SK-N-DZ (cell line): Measurements from ENCODE around the gene VCP.

Experiments used
- DNase-seq: peaks from one replicate; pipeline ENCODE4 v3.0.0-alpha.2; 2015; ENCODE audit warnings: low spot score

The VCP gene

DNA sequence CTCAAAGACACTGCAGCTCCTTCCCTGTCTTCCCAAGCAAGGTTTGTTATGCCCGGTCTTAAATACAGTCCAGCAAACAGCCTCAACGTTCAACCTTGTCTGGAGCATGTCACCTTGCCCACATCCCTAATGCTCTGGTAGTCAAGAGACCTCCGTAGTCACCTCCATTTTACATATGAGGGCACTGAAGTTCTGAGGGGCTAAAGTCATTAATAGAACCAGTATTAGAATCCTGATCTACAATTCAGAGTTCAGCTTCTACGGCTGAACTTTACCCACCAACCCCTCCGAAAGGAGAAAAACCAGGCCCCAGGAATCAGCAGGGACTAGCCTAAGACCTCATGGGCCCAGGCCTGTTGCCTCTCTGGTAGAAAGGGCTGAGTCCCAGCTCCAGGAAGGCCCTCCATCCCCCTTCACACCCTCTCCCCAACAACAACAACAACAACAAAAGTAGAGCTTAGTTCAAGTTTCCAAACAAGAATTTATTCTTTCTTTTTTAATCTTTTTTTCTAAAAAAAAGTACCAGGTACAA lies 31.3 kb upstream of the VCP start:
- no peak for DNase-seq

DNA sequence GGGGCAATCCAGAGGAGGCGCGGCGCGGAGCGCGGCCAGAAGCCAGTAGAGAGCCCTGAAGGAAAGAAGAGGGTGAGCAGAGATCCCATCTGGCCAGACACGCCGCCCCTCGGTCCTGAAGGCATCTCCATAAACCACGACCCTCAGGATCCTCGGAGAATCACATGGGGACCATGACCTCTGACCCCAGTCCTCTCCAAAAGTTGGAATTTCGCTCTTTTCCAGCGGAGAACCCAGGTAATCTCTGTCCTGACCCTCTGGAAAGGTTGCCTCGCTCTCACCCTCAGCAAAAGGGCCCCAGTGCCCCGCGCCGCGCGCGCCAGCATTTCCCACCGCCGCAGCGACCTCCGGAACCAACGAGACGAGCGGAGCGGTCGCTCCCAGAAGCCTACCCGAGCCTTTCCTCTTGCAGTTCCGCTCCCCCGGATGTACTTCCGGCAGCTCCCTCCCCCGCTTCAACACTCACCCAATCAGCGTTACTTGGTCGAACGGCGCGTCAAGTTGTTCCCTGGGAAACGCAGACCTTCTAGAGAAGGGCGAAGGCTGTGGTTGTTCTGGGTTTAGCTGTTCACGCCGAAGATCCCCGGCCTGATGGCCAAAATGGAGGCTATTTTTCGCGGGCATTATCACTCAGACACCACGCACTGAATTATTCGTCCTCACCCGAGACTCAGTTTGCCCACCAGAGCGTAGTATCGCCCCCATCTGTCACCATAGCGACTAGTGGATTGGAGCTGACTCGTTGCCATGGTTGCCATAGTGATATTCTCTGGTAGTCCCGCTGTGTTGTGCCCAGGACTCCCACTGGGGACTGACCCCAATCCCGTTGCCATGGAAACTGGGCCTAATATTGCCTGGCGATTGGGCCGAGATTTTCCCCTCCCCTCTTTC lies 30.6 kb upstream of the VCP start, which contains the start of gene STOML2:
STOML2 (minus strand) TSS at position 363 of the 891 bp plus-strand sequence; CDS start at position 326, 37 bp downstream.
- DNase-seq, result peak; percentile 97

DNA sequence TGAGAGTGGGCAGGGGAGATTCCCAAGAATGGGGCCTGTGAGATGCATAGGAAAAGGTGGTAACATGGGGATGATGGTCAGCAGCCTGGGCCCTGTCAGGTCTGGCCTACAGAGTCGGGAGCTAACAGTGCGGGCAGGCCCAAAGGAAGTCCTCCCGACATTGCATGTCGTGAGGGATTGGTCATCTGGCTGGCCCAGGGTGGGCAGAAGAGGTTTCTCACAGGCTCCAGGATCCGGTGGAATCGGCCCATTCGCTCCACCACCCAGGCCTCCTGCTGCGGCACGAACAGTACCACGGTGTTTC lies 30.0 kb upstream of the VCP start:
- no peak for DNase-seq

DNA sequence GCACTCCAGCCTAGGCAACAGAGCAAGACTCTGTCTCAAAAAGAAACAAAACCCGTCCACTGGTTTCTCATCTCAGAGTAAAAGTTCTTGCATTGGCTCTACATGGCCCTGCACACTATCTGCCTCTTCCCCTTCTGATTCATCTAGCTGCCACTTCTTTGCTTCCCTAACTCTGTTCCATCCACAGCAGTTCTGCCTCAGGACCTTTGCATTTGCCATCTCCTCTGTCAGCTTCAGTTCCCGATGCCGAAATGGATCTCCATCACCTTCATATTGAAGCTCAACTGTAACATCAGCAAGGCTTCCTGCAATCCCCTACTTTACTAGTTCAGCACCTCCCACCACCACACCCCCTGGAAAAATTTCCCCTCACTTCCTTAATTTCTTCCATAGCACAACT lies 25.1 kb upstream of the VCP start:
- DNase-seq, result no peak

- peak; percentile 89 for DNase-seq
These were observed 23.8 kb upstream of the VCP start, which contains the start of gene PIGO for GRCh38 chr9:35096035-35096849. PIGO (minus strand) TSS chr9:35096591; CDS start chr9:35095565, 1,026 bp downstream.

DNA sequence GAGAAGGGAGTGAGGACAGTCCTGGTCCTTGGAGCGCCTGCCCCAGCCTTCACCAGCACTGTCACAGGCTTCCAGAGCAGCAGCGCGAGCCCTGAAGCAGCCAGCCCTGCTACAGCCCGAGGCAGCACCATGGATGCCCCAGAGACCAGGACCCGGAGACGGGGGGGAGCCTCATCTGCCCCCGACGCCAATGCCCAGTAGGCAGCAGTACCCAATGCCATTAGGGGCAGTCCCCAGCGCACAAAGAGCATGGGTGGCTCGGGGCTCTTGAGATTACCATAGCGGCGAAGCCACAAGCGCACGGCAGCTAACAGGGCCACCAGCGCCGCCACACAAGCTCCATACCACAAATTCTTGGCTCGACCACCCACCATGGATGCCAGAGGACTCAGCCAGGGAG lies 19.1 kb upstream of the VCP start:
- DNase-seq, result no peak

DNA sequence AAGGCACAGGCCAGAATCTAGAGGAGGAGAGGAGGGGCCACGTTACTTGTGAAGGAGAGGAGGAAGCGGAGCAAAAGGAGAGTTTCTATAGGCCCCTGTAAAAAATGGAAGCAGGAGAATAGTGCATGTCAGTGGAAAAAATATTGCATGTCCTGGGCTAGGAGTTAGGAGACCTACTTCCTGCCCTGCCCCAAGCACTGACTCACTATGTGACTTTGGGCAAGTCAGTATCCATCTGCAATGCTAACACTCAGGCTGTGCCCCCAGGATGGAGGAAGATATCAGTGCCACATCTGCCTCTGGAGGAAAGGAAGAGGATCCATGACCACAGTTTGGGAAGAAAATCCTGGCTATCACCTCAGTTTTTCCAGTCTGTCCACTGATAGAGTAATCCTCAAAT lies 17.0 kb upstream of the VCP start:
- DNase-seq, result no peak

GRCh38 chr9:35085078-35085477 lies 12.7 kb upstream of the VCP start:
- no peak for DNase-seq

GRCh38 chr9:35079426-35080341 lies 7.3 kb upstream of the VCP start, which contains the start of gene FANCG:
FANCG (minus strand) TSS chr9:35079942; CDS start chr9:35079524, 418 bp downstream.
- peak; percentile 95 for DNase-seq

- no peak for DNase-seq
These were observed 6.6 kb upstream of the VCP start for GRCh38 chr9:35079041-35079425.

DNA sequence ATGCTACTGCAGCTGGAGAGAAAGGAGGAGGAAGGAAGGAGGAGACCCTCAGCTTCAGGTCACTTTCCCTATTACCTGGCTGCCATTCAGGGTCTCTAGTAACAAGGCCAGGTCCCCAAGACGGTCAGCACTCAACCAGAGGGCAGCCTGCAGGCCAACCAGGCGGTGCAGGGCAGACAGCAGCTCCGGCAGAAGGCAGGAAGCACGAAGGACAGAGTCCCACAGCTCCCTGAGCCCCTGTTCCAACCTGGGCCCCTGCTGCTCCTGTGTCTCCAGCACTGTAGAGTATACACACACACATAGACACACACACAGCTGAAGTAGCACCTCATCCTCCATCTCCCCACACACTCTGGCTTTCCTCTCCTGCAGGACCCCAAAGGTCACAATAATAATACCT lies 5.6 kb upstream of the VCP start:
- no peak for DNase-seq

GRCh38 chr9:35076848-35077247 lies 4.4 kb upstream of the VCP start:
- DNase-seq, result no peak

GRCh38 chr9:35075358-35075757 lies 2.9 kb upstream of the VCP start:
- no peak for DNase-seq

DNA sequence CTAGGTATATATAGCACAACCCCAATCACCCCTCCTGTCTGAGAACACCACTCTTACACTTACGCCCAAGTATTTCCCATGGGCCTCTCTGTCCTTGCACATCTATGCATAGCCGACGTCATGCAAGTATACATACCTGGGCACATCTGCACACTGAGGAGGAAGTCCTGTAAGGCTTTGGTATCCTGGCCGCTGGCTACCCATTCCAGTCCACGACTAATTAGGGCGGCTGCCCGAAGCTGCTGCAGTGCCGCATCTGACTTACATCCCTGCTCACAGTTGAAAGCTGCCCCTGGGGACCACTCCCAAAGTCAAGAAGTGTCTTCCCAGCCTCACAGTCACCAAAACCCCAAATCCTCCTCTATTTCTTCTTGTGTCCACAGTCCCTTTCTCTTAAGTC lies 2.4 kb upstream of the VCP start:
- DNase-seq, result no peak

DNA sequence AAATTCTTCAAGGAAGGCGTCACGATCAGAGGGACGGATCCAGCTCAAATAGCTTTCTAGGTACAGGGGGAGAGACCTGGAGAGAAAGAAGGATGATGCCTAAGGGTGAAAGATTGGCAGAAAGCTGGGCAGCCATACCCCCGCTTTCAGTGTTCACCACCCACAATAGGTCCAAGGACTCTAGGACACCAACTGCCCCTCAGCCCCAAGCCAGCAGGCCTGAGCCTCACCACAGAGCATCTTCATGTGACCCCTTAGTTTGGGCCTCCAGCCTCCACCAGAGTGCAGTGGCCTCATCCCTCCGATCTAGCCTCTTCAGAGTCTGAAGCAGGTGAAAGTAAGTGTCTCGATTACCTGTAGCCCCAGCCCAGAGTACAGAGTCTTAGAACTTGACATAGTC lies 1.7 kb upstream of the VCP start:
- DNase-seq, result no peak

GRCh38 chr9:35073279-35073612 lies 821 bp upstream of the VCP start:
- no peak for DNase-seq

DNA sequence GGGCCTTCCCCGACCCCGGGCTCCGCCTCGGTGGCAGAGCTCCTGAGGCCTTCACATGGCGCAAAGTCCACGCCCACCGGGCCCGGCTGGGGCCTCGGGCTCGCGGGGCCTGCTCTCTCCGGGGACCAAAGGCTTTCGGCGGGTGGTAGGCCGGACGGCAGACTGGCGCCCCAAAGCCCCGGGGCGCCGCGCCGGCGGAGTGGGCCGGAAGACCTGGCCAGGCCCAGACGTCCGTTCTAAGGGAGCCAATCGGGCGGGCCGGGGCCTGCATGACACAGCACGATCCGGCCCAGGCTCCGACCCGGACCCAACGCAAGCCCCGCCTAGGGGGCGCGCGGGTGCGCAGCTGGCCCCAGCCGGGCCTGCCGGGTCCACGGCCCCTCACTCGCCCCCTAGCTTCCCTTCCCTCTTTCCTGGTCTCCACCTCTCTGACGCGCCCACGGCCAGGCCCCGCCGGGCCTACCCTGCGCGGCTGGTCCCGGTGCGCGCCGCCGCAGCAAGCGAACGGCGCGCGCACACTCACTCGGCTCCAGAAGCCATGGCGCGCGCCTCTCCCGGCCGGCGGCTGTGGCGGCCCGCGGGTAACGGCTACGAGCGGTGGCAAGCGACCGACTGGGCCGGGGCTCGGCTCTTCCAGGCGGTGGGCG lies 488 bp downstream of the VCP start:
- DNase-seq, result peak; percentile 82

DNA sequence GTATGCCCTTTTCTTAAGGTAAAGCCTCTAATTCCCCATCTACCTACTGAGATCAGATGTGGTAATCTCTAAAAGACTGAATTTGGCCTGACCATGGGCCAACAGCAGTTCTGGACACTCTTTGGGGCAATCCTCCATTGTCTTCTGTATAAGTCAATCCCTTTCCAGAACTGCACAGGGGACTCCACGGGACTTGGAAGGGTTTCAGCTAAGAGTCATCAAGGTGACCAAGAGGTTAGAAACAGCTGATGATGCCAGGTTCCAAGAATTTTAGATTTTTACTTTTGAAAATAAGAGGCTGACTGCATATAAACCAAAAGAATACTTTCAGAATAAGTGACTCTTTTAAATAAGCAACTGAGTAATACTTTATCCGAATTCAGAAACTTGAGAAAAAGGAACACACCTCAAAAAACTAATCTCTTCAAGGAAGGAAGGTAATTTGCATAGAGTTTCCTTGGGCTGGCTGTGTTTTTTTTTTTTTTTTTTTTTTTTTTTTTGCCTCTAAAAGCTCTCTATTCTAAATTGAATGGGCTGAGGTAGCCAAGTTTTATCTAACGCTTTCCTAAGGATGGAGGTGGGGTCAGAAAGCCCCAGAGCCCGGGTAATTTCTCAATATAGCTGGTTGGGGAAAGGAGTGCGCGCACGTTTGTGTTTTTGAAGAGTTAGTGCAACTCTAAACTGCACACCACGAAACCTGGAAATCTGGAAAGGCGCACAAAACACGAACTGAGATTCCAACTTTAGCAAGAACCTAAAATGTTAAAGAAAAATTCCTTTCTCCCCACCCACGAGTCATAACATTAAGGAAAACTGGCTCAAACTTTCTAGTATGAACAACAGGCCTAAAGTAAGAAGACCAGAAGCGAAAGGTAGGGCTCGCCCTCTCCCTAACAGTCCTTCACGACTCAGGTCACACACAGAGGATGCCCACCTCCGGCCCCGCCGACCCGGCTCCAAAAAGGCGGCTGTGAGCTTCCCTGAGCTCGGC lies 1.3 kb downstream of the VCP start:
- no peak for DNase-seq

DNA sequence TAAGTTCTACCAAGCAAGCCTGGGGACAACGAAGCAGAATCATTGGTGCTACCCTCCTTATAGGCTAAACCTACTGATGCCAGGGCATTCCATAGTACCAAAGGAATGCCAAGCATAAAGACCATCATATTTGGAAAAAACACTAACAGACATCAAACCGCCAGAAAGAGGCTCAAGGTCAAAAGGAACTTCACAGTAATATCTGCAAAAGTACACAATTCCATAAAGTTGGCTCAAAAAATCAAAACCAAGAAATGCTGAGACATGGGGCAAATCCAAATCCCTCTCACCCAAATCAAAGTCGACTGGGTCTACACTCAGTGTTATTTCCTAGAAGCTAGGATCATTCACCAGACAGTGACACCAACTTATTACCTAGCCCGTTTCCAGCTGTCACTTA lies 3.4 kb downstream of the VCP start:
- DNase-seq, result no peak

GRCh38 chr9:35067056-35067455 lies 5.4 kb downstream of the VCP start:
- no peak for DNase-seq
